Activated CD8-positive, alpha-beta T cell treated with anti-CD3 and anti-CD28 coated beads for 36 hours (primary cell): ENCODE results near the gene NCOA5. TPM values are rescaled to one million over a fixed set of nuclear protein-coding genes. Genes with fewer than 3 reads are reported as not detected.

Experiments used
- ATAC-seq: fragments of 200-7000 bp; cut with Tn5 transposase; one replicate; pipeline ENCODE4 v1.10.0; 2021; ENCODE audit warnings: mild to moderate bottlenecking, moderate library complexity
- CTCF ChIA-PET: fragments of 350-600 bp; sonication (Branson Sonifier 250); formaldehyde crosslinking; loops from one replicate; lab custom pipeline; 2021; ENCODE audit warnings: antibody characterized with exemption; lab: Charles Lee
- POLR2A ChIA-PET: fragments of 350-600 bp; sonication (Branson Sonifier 250); formaldehyde crosslinking; loops from one replicate; lab custom pipeline; 2021; ENCODE audit warnings: antibody characterized with exemption; lab: Charles Lee
- DNase-seq: peaks from one replicate; pipeline ENCODE4 v3.0.0-alpha.2; 2020
- H3K27ac Mint-ChIP-seq: one replicate; pipeline ENCODE4 v1.8.0; 2021; ENCODE audit warnings: mild to moderate bottlenecking, mixed read lengths
- H3K27me3 Mint-ChIP-seq: one replicate; pipeline ENCODE4 v1.8.0; 2021; ENCODE audit warnings: mixed read lengths
- H3K36me3 Mint-ChIP-seq: one replicate; pipeline ENCODE4 v1.8.0; 2021; ENCODE audit warnings: low read depth, mixed read lengths
- H3K4me1 Mint-ChIP-seq: one replicate; pipeline ENCODE4 v1.8.0; 2021; ENCODE audit warnings: low read depth, mixed read lengths
- H3K4me3 Mint-ChIP-seq: one replicate; pipeline ENCODE4 v1.8.0; 2021; ENCODE audit warnings: mild to moderate bottlenecking, moderate library complexity, mixed read lengths
- H3K9me3 Mint-ChIP-seq: one replicate; pipeline ENCODE4 v1.8.0; 2021; ENCODE audit warnings: mixed read lengths
- CTCF ChIP-seq: fragments of 200-600 bp; IDR thresholded peaks from one replicate; pipeline ENCODE4 v1.8.0; 2022; ENCODE audit warnings: antibody characterized with exemption, mild to moderate bottlenecking
- intact Hi-C: fragments of 100-400 bp; cut with micrococcal nuclease; formaldehyde crosslinking; loops from one replicate; pipeline ENCODE4 v1.10.0; 2022
- total RNA-seq, 2 experiments: library from RNA; stranded (reverse); gene quantifications; one replicate each; pipeline ENCODE4 v1.2.3, GENCODE V29; 2021

Gene NCOA5
- total RNA-seq, 2 experiments from 2014 or later, result 13.1 to 16.8 TPM

- DNase-seq, result no peak
- no peak for TF ChIP-seq CTCF
- no peak overlapping the region for H3K4me3 Mint-ChIP-seq
- POLR2A ChIA-PET, result interaction anchor here (1.3 to 1.4 kb wide), 2 partner anchors 12 to 13 kb away, joined by 3 to 5 read pairs; no protein-coding TSS in a partner anchor
- H3K9me3 Mint-ChIP-seq, result no peaks in the 10 kb centered on the region
- no peaks in the 10 kb centered on the region for H3K27me3 Mint-ChIP-seq
- no peak overlapping the region for H3K27ac Mint-ChIP-seq
- CTCF ChIA-PET, result interaction anchor here (1.1 kb wide), 1 partner anchor 12 kb away, joined by 3 read pairs; no protein-coding TSS in a partner anchor
- intact Hi-C loops, result no loop called here
- peaks cover 18% of the 10 kb centered on the region for H3K36me3 Mint-ChIP-seq
- no peak for ATAC-seq
- H3K4me1 Mint-ChIP-seq, result no peaks in the 10 kb centered on the region
Measured at GRCh38 chr20:46073443-46073842, 16.3 kb downstream of the NCOA5 start.

- intact Hi-C loops, result no loop called here
- no peak for TF ChIP-seq CTCF
- DNase-seq (no peak), ATAC-seq (no peak)
- ChIA-PET CTCF (interaction anchor here (1.1 kb wide), 1 partner anchor 12 kb away, joined by 3 read pairs; no protein-coding TSS in a partner anchor), POLR2A (interaction anchor here (1.4 kb wide), 1 partner anchor 101 kb away, joined by 3 read pairs; the partner anchor contains the start of gene ZNF335)
- H3K4me1 Mint-ChIP-seq, result no peaks in the 10 kb centered on the region
- no peak overlapping the region for H3K27ac Mint-ChIP-seq
- no peak overlapping the region for H3K4me3 Mint-ChIP-seq
- H3K9me3 Mint-ChIP-seq, result no peaks in the 10 kb centered on the region
- H3K27me3 Mint-ChIP-seq, result no peaks in the 10 kb centered on the region
- peaks cover 18% of the 10 kb centered on the region for H3K36me3 Mint-ChIP-seq
Measured at GRCh38 chr20:46073024-46073423, 16.7 kb downstream of the NCOA5 start.

GRCh38 chr20:46071573-46071972 is 18.2 kb downstream of the NCOA5 start:
- Mint-ChIP-seq H3K27me3 (no peaks in the 10 kb centered on the region), H3K36me3 (peaks cover 24% of the 10 kb centered on the region), H3K4me1 (no peaks in the 10 kb centered on the region), H3K4me3 (no peak overlapping the region), H3K27ac (no peak overlapping the region), H3K9me3 (no peaks in the 10 kb centered on the region)
- CTCF ChIA-PET, result interaction anchor here (2.4 kb wide), 1 partner anchor 57 kb away, joined by 9 read pairs; no protein-coding TSS in a partner anchor
- DNase-seq, result no peak
- POLR2A ChIA-PET, result interaction anchor here (1.4 kb wide), 1 partner anchor 99 kb away, joined by 3 read pairs; the partner anchor contains the start of gene ZNF335
- intact Hi-C loops, result no loop called here
- ATAC-seq, result no peak
- TF ChIP-seq CTCF, result no peak

- ATAC-seq, result no peak
- Mint-ChIP-seq H3K4me3 (no peak overlapping the region), H3K27me3 (no peaks in the 10 kb centered on the region), H3K36me3 (peaks cover 35% of the 10 kb centered on the region), H3K9me3 (no peaks in the 10 kb centered on the region), H3K4me1 (no peaks in the 10 kb centered on the region), H3K27ac (no peak overlapping the region)
- no peak for TF ChIP-seq CTCF
- ChIA-PET CTCF (interaction anchor here (2.4 kb wide), 1 partner anchor 56 kb away, joined by 9 read pairs; no protein-coding TSS in a partner anchor), POLR2A (interaction anchor here (0.6 kb wide), 1 partner anchor 18 kb away, joined by 4 read pairs; no protein-coding TSS in a partner anchor)
- DNase-seq, result no peak
- intact Hi-C loops, result no loop called here
Measured at GRCh38 chr20:46070215-46070900, 19.4 kb downstream of the NCOA5 start.

- DNase-seq, result no peak
- H3K27me3 Mint-ChIP-seq, result no peaks in the 10 kb centered on the region
- no peak for ATAC-seq
- ChIA-PET POLR2A (no interaction called here), CTCF (interaction anchor here (0.7 to 1.7 kb wide), 2 partner anchors 79 to 132 kb away, joined by 3 to 4 read pairs; no protein-coding TSS in a partner anchor)
- H3K9me3 Mint-ChIP-seq, result no peaks in the 10 kb centered on the region
- intact Hi-C loops, result no loop called here
- H3K27ac Mint-ChIP-seq, result no peak overlapping the region
- H3K4me3 Mint-ChIP-seq, result no peak overlapping the region
- peaks cover 38% of the 10 kb centered on the region for H3K4me1 Mint-ChIP-seq
- no peak for TF ChIP-seq CTCF
- peaks cover 74% of the 10 kb centered on the region for H3K36me3 Mint-ChIP-seq
Measured at GRCh38 chr20:46065691-46066090, 24.1 kb downstream of the NCOA5 start.
